Measurements from ENCODE around the gene GRAMD1A. TPM values are rescaled to one million over a fixed set of nuclear protein-coding genes. Genes with fewer than 3 reads are reported as not detected.

GRAMD1A gene
- total RNA-seq, 1 donor from 2014 or later: 26.2 TPM

DNA sequence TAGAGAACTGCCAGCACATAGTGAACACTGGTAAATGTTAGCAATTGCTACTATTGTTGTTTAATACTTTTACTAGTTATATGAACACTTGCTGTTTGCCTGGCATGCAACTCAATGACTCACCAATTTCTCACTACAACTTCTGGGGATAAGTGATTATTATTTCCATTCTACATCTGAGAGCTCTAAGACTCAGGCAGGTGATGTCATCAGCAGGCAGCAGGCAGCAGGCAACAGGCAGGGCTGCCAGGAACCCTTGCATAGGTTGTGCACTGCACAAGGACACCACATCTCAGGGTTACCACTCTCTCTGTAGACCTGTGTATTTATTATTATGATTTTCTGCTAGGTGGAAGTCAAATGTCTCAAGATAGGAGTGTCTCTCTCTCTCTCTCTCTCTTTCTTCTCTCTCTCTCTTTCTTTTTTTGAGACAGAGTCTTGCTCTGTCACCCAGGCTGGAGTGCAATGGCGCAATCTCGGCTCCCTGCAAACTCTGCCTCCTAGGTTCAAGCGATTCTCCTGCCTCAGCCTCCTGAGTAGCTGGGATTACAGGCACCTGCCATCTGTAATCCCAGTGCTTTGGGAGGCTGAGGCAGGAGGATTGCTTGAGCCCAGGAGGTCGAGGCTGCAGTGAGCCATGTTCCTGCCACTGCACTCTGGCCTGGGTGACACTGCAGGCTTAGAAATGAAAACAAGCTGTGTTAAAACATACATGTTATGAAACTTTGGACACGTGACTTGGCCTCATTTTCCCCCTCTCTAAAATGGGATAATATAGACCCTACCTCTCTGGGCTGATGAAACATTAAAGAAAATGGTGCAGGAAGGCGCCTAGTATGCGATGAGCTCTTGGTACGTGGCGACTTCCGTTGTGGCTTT, 64.1 kb downstream of the GRAMD1A start:
- no peaks in the 10 kb centered on the region for H3K36me3 ChIP-seq
- intact Hi-C loops (cut with micrococcal nuclease): no loop called here
- no peak overlapping the region for H3K27ac ChIP-seq (replicated peaks)
- TF ChIP-seq, protein P1, sequence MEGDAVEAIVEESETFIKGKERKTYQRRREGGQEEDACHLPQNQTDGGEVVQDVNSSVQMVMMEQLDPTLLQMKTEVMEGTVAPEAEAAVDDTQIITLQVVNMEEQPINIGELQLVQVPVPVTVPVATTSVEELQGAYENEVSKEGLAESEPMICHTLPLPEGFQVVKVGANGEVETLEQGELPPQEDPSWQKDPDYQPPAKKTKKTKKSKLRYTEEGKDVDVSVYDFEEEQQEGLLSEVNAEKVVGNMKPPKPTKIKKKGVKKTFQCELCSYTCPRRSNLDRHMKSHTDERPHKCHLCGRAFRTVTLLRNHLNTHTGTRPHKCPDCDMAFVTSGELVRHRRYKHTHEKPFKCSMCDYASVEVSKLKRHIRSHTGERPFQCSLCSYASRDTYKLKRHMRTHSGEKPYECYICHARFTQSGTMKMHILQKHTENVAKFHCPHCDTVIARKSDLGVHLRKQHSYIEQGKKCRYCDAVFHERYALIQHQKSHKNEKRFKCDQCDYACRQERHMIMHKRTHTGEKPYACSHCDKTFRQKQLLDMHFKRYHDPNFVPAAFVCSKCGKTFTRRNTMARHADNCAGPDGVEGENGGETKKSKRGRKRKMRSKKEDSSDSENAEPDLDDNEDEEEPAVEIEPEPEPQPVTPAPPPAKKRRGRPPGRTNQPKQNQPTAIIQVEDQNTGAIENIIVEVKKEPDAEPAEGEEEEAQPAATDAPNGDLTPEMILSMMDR (IDR thresholded peaks at IDR 0.05; ENCODE audit: borderline replicate concordance): no peak
- no peaks in the 10 kb centered on the region for H3K9me3 ChIP-seq (replicated peaks)
- H3K4me3 ChIP-seq: no peak overlapping the region
- DNase-seq: no peak
- H3K27me3 ChIP-seq (ENCODE audit: low read depth): peaks cover 4% of the 10 kb centered on the region
- no peaks in the 10 kb centered on the region for H3K4me1 ChIP-seq

DNA sequence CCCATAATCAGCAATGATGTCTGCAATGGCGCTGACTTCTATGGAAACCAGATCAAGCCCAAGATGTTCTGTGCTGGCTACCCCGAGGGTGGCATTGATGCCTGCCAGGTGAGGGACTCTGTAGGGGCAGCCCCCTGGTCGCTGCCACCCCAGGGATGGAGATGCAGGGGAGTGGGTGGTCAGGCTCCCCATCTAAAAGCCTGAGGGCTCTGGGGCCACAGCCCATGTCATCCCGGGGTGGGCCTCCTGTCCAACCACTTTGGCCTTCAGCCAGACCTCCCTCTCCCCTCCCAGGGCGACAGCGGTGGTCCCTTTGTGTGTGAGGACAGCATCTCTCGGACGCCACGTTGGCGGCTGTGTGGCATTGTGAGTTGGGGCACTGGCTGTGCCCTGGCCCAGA, 65.5 kb downstream of the GRAMD1A start:
- H3K36me3 ChIP-seq: no peaks in the 10 kb centered on the region
- peaks cover 5% of the 10 kb centered on the region for H3K9me3 ChIP-seq (replicated peaks)
- intact Hi-C loops (cut with micrococcal nuclease): no loop called here
- H3K4me1 ChIP-seq: no peaks in the 10 kb centered on the region
- TF ChIP-seq, protein P1 (IDR thresholded peaks at IDR 0.05; ENCODE audit: borderline replicate concordance): no peak
- H3K27ac ChIP-seq (replicated peaks): no peak overlapping the region
- no peak for DNase-seq
- no peak overlapping the region for H3K4me3 ChIP-seq
- peaks cover 11% of the 10 kb centered on the region for H3K27me3 ChIP-seq (ENCODE audit: low read depth)

DNA sequence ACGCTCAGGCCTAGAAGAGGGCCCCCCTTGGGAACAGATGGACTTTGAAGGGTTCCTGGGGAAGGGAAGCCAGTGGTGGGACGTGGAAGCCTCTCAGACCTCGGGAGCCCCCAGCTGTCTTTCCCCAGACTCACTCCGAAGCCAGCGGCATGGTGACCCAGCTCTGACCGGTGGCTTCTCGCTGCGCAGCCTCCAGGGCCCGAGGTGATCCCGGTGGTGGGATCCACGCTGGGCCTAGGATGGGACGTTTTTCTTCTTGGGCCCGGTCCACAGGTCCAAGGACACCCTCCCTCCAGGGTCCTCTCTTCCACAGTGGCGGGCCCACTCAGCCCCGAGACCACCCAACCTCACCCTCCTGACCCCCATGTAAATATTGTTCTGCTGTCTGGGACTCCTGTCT, 66.0 kb downstream of the GRAMD1A start:
- TF ChIP-seq, protein P1 (IDR thresholded peaks at IDR 0.05; ENCODE audit: borderline replicate concordance): no peak
- H3K36me3 ChIP-seq: no peaks in the 10 kb centered on the region
- peaks cover 11% of the 10 kb centered on the region for H3K9me3 ChIP-seq (replicated peaks)
- no peaks in the 10 kb centered on the region for H3K4me1 ChIP-seq
- intact Hi-C loops (cut with micrococcal nuclease): no loop called here
- H3K27me3 ChIP-seq (ENCODE audit: low read depth): peaks cover 11% of the 10 kb centered on the region
- H3K27ac ChIP-seq (replicated peaks): no peak overlapping the region
- DNase-seq: no peak
- H3K4me3 ChIP-seq: no peak overlapping the region

DNA sequence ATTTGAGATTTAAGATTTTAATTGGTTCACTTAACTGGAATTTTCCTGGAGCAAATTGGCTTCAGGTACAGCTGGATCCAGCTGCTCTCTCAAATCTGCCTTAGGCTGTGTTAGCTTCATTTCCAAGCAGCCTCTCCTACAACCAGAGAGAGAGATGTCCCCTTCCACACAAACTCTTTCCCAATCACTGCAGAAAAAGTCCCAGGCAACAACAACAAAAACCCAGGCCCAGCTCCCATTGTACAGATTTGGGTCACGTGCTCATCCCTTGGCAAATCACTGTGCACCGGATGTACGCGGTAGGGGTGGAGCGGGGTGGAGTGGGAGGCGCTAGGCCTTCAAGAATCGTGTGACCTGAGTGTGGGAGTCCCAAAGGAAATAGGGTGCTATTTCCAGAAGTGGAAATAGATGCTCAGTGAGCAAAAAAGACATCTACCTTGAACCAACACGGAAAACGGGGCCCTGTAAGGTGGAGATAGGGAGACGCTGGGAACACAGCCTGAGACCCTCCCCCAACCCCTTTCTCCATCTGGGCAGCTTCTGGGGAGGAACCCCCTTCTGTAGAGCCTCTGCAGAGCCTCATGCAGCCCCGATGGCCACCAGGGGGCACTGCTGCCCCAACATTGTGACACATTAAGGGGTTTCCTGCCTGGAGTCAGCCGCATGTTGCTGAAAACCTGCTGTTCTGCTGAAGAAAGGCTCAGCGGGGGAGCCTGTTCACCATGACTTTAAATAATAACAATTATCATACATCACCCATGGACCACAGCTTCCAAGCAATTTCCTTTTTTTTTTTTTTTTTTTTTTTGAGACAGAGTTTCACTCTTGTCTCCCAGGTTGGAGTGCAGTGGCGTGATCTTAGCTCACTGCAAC, 66.8 kb downstream of the GRAMD1A start:
- no peaks in the 10 kb centered on the region for H3K4me1 ChIP-seq
- DNase-seq: peak; percentile 82
- H3K36me3 ChIP-seq: no peaks in the 10 kb centered on the region
- TF ChIP-seq, protein P1 (IDR thresholded peaks at IDR 0.05; ENCODE audit: borderline replicate concordance): peak; percentile 84
- peaks cover 11% of the 10 kb centered on the region for H3K27me3 ChIP-seq (ENCODE audit: low read depth)
- intact Hi-C loops (cut with micrococcal nuclease): no loop called here
- H3K27ac ChIP-seq (replicated peaks): no peak overlapping the region
- H3K4me3 ChIP-seq: no peak overlapping the region
- peaks cover 14% of the 10 kb centered on the region for H3K9me3 ChIP-seq (replicated peaks)

DNA sequence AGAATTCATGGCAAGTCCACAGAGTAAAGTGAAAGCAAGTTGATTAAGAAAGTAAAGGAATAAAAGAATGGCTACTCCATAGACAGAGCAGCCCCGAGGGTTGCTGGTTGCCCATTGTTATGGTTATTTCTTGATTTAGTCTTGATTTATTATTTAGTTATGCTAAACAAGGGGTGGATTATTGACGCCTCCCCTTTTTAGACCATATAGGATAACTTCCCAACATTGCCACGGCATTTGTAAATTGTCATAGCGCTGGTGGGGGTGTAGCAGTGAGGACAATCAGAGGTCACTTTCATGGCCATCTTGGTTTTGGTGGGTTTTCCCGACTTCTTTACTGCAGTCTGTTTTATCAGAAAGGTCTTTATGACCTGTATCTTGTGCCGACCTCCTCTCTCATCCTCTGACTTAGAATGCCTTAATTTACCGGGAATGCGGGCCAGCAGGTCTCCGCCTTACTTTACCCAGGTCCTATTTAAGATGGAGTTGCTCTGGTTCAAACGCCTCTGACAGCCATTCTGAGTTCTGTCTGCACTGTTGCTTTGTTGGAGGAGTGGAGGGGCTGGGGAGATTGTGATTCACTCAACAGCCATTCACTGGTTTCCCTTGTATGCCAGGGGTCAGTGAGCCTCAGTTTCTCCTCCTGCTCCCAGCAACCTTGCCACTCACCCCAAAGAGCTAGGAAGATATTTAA, 69.0 kb downstream of the GRAMD1A start:
- TF ChIP-seq, protein P1 (IDR thresholded peaks at IDR 0.05; ENCODE audit: borderline replicate concordance): no peak
- Histone ChIP-seq H3K27me3 (ENCODE audit: low read depth) (peaks cover 11% of the 10 kb centered on the region), H3K4me1 (no peaks in the 10 kb centered on the region), H3K36me3 (no peaks in the 10 kb centered on the region), H3K9me3 (replicated peaks) (peaks cover 14% of the 10 kb centered on the region), H3K4me3 (no peak overlapping the region), H3K27ac (replicated peaks) (no peak overlapping the region)
- intact Hi-C loops (cut with micrococcal nuclease): no loop called here
- no peak for DNase-seq

Measured in left ventricle myocardium inferior (tissue), 1 donor.